ENCODE data around the gene MAP7D2. TPM values are rescaled to one million over a fixed set of nuclear protein-coding genes. Genes with fewer than 3 reads are reported as not detected.

MAP7D2 gene
- total and polyA plus RNA-seq, 4 donors: 0.16 to 1.5 (median 0.42) TPM

DNA sequence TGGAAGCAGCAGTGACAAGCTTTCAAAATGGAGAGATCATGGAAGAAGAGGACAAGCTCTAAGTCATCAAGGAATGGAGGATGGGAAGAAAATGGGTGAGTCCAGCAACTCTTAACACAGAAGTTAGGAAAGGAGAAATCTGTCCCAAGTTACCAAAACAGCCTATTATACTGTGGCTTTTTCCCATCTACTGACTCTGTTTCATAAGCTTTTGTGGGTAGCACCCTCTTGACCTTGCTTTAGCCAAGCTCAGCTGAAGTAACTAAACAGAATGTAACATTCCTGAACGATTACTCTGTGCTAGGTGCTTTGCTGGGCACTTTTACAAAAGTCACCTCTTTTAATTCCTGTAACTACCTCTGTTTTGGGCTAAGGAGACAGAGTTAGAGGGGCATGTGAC is 54.9 kb downstream of the MAP7D2 start:
- WGBS: 54% methylated on average over 1 of the region's 1 CpG
- H3K36me3 ChIP-seq (ENCODE audit: control insufficient read depth in 4 of 4, insufficient read depth in 3 of 4, low read depth in 1 of 4, low read length in 3 of 4): no peaks in the 10 kb centered on the region
- no peak overlapping the region for H3K27ac ChIP-seq (ENCODE audit: low read depth in 1 of 2, low read length in 2 of 2)
- no peak overlapping the region for H3K9ac ChIP-seq (ENCODE audit: low read depth in 1 of 2, low read length in 2 of 2)
- H3K4me1 ChIP-seq (ENCODE audit: control insufficient read depth in 4 of 4, insufficient read depth in 4 of 4, low read length in 3 of 4): no peaks in the 10 kb centered on the region
- H3K9me3 ChIP-seq (ENCODE audit: control insufficient read depth in 4 of 4, low read length in 3 of 4): no peaks in the 10 kb centered on the region
- TF ChIP-seq FOXA2 (IDR thresholded peaks at IDR 0.05) (no peak), YY1 (IDR thresholded peaks at IDR 0.05) (no peak), SP1 (IDR thresholded peaks at IDR 0.05) (no peak), RAD21 (IDR thresholded peaks at IDR 0.05) (no peak), MAX (IDR thresholded peaks at IDR 0.05) (no peak)
- TF ChIP-seq, protein P1, sequence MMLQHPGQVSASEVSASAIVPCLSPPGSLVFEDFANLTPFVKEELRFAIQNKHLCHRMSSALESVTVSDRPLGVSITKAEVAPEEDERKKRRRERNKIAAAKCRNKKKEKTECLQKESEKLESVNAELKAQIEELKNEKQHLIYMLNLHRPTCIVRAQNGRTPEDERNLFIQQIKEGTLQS (IDR thresholded peaks at IDR 0.05): no peak
- peaks cover 0 to 2% (median 0%) of the 10 kb centered on the region in 4 donors for H3K27me3 ChIP-seq (ENCODE audit: control insufficient read depth in 4 of 4, insufficient read depth in 4 of 4, low read length in 3 of 4)
- no peak for DNase-seq (ENCODE audit: low spot score)
- H3K4me3 ChIP-seq (ENCODE audit: low read depth in 1 of 3, low read length in 3 of 3): no peak overlapping the region

DNA sequence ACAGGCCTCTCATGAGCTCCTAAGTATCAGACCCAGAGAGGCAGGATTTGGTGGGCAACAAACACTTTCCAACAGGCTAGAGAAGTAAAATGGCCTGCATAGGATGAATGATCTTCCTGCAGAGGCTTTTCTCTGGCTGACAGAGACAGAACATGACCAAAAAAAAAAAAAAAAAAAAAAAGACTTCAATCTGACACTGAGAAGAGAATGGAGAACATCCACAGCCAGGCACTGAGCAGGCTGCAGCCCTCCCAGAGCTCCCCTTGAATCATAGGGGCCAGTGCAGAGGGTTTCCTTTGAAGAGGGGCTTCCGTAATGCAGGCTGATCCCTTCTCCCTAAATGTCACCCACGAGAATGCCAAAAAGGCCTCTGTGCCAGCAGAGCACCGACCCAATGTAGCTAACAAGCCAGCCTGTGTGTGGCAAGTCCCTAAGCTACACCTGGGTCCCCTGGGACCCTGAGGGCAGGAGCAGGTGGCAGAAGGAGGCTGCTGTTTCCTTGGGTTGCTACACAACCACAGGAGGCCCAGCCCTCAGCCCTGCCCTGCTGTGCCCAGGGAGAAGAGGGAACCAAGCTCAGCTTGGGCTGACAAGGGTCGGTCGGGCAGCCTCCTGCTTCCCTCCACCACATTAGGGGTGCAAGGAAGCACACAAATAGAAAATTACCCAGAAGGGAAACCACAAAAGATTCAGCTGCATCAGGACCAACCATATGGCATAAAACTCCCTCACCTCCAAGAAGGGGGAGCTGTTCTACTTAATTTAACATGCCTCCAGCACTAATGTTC is 55.6 kb downstream of the MAP7D2 start:
- Histone ChIP-seq H3K27ac (ENCODE audit: low read depth in 1 of 2, low read length in 2 of 2) (no peak overlapping the region), H3K9me3 (ENCODE audit: control insufficient read depth in 4 of 4, low read length in 3 of 4) (no peaks in the 10 kb centered on the region), H3K4me3 (ENCODE audit: low read depth in 1 of 3, low read length in 3 of 3) (no peak overlapping the region), H3K36me3 (ENCODE audit: control insufficient read depth in 4 of 4, insufficient read depth in 3 of 4, low read depth in 1 of 4, low read length in 3 of 4) (no peaks in the 10 kb centered on the region), H3K4me1 (ENCODE audit: control insufficient read depth in 4 of 4, insufficient read depth in 4 of 4, low read length in 3 of 4) (no peaks in the 10 kb centered on the region), H3K9ac (ENCODE audit: low read depth in 1 of 2, low read length in 2 of 2) (no peak overlapping the region), H3K27me3 (ENCODE audit: control insufficient read depth in 4 of 4, insufficient read depth in 4 of 4, low read length in 3 of 4) (peaks cover 0 to 4% (median 0%) of the 10 kb centered on the region in 4 donors)
- TF ChIP-seq HNF4G (IDR thresholded peaks at IDR 0.05) (no peak), RAD21 (IDR thresholded peaks at IDR 0.05) (no peak), MAX (IDR thresholded peaks at IDR 0.05) (no peak), REST (IDR thresholded peaks at IDR 0.05) (no peak)
- 81% methylated on average over 5 of the region's 5 CpGs for WGBS
- DNase-seq (ENCODE audit: low spot score): no peak

- H3K4me3 ChIP-seq (ENCODE audit: low read depth in 1 of 3, low read length in 3 of 3): no peak overlapping the region
- H3K9me3 ChIP-seq (ENCODE audit: control insufficient read depth in 4 of 4, low read length in 3 of 4): no peaks in the 10 kb centered on the region
- no peak overlapping the region for H3K27ac ChIP-seq (ENCODE audit: low read depth in 1 of 2, low read length in 2 of 2)
- no peaks in the 10 kb centered on the region for H3K36me3 ChIP-seq (ENCODE audit: control insufficient read depth in 4 of 4, insufficient read depth in 3 of 4, low read depth in 1 of 4, low read length in 3 of 4)
- TF ChIP-seq, protein P2, sequence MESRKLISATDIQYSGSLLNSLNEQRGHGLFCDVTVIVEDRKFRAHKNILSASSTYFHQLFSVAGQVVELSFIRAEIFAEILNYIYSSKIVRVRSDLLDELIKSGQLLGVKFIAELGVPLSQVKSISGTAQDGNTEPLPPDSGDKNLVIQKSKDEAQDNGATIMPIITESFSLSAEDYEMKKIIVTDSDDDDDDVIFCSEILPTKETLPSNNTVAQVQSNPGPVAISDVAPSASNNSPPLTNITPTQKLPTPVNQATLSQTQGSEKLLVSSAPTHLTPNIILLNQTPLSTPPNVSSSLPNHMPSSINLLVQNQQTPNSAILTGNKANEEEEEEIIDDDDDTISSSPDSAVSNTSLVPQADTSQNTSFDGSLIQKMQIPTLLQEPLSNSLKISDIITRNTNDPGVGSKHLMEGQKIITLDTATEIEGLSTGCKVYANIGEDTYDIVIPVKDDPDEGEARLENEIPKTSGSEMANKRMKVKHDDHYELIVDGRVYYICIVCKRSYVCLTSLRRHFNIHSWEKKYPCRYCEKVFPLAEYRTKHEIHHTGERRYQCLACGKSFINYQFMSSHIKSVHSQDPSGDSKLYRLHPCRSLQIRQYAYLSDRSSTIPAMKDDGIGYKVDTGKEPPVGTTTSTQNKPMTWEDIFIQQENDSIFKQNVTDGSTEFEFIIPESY (IDR thresholded peaks at IDR 0.05): no peak
- TF ChIP-seq YY1 (IDR thresholded peaks at IDR 0.05) (no peak), FOXA2 (IDR thresholded peaks at IDR 0.05) (no peak)
- no peaks in the 10 kb centered on the region for H3K4me1 ChIP-seq (ENCODE audit: control insufficient read depth in 4 of 4, insufficient read depth in 4 of 4, low read length in 3 of 4)
- no peak overlapping the region for H3K9ac ChIP-seq (ENCODE audit: low read depth in 1 of 2, low read length in 2 of 2)
- no peak for DNase-seq (ENCODE audit: low spot score)
- WGBS: 89% methylated on average over 5 of the region's 5 CpGs
- peaks cover 0 to 4% (median 0%) of the 10 kb centered on the region in 4 donors for H3K27me3 ChIP-seq (ENCODE audit: control insufficient read depth in 4 of 4, insufficient read depth in 4 of 4, low read length in 3 of 4)
Observed at GRCh38 chrX:20059467-20060128, 57.1 kb downstream of the MAP7D2 start.
